Activated T-helper 17 cell treated with anti-CD3 and anti-CD28 coated beads, Interleukin-2, amount 50 U/mL, for 72 hours (primary cell): Measurements from ENCODE around the gene THSD7A. TPM values are rescaled to one million over a fixed set of nuclear protein-coding genes. Genes with fewer than 3 reads are reported as not detected.

Experiments
- ATAC-seq: fragments of 150-1000 bp; cut with Tn5 transposase; replicated peaks from 2 replicates; pipeline ENCODE4 v1.10.0; 2021; ENCODE audit warnings: mild to moderate bottlenecking, moderate library complexity
- H3K27ac Mint-ChIP-seq: one replicate; pipeline ENCODE4 v1.8.0; 2022; ENCODE audit warnings: mixed read lengths
- H3K27me3 Mint-ChIP-seq: one replicate; pipeline ENCODE4 v1.8.0; 2022; ENCODE audit warnings: mixed read lengths
- H3K36me3 Mint-ChIP-seq: one replicate; pipeline ENCODE4 v1.8.0; 2022; ENCODE audit warnings: low read depth, mild to moderate bottlenecking, mixed read lengths
- H3K4me1 Mint-ChIP-seq: one replicate; pipeline ENCODE4 v1.8.0; 2022; ENCODE audit warnings: mixed read lengths
- H3K4me3 Mint-ChIP-seq: one replicate; pipeline ENCODE4 v1.8.0; 2022; ENCODE audit warnings: mild to moderate bottlenecking, mixed read lengths
- H3K9me3 Mint-ChIP-seq: one replicate; pipeline ENCODE4 v1.8.0; 2022; ENCODE audit warnings: mixed read lengths
- total RNA-seq, 2 donors: library from RNA; stranded (reverse); gene quantifications; one replicate each; pipeline ENCODE4 v1.2.3, GENCODE V29; 2022

THSD7A gene, protein sequence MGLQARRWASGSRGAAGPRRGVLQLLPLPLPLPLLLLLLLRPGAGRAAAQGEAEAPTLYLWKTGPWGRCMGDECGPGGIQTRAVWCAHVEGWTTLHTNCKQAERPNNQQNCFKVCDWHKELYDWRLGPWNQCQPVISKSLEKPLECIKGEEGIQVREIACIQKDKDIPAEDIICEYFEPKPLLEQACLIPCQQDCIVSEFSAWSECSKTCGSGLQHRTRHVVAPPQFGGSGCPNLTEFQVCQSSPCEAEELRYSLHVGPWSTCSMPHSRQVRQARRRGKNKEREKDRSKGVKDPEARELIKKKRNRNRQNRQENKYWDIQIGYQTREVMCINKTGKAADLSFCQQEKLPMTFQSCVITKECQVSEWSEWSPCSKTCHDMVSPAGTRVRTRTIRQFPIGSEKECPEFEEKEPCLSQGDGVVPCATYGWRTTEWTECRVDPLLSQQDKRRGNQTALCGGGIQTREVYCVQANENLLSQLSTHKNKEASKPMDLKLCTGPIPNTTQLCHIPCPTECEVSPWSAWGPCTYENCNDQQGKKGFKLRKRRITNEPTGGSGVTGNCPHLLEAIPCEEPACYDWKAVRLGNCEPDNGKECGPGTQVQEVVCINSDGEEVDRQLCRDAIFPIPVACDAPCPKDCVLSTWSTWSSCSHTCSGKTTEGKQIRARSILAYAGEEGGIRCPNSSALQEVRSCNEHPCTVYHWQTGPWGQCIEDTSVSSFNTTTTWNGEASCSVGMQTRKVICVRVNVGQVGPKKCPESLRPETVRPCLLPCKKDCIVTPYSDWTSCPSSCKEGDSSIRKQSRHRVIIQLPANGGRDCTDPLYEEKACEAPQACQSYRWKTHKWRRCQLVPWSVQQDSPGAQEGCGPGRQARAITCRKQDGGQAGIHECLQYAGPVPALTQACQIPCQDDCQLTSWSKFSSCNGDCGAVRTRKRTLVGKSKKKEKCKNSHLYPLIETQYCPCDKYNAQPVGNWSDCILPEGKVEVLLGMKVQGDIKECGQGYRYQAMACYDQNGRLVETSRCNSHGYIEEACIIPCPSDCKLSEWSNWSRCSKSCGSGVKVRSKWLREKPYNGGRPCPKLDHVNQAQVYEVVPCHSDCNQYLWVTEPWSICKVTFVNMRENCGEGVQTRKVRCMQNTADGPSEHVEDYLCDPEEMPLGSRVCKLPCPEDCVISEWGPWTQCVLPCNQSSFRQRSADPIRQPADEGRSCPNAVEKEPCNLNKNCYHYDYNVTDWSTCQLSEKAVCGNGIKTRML (N-terminal part only)
- total RNA-seq = under 1 TPM; 0.02 to 0.82 TPM

- H3K9me3 Mint-ChIP-seq = no peaks in the 10 kb centered on the region
- H3K27ac Mint-ChIP-seq = no peak within 1 kb of the TSS
- H3K36me3 Mint-ChIP-seq = no peaks in the 10 kb centered on the region
- H3K4me3 Mint-ChIP-seq = peak within 1 kb of the TSS; percentile 35
- peaks cover 46% of the 10 kb centered on the region for H3K27me3 Mint-ChIP-seq
- peaks cover 6% of the 10 kb centered on the region for H3K4me1 Mint-ChIP-seq
- peak; percentile 47 for ATAC-seq
Observed at GRCh38 chr7:11831736-11832495, at the start of gene THSD7A. Gene THSD7A, minus strand, starts transcription at chr7:11832198. Its CDS starts 252 bp downstream, at chr7:11831946.

GRCh38 chr7:11881680-11882079 lies 49.7 kb upstream of the THSD7A start:
- ATAC-seq = no peak
- Mint-ChIP-seq H3K36me3 (no peaks in the 10 kb centered on the region), H3K27ac (no peak overlapping the region)

DNA sequence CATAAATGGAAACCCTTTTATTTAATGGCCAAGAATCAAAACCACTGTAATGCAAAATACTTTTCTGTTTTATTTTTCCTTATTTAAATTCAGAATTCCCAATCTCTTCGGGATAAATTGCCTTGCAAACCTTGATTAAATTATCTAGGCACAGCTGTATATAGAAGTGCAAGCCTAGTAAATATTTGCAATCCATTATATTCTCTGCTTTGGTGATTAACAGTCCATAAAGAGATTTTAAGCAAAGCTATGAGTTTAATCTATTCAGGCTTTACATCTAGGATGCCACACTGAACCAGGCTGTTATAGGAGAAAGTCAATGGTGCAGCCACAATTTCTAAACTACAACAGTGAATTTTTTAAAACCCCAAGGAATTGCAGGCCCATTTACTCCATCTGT lies 43.6 kb upstream of the THSD7A start:
- Mint-ChIP-seq H3K27ac (no peak overlapping the region), H3K36me3 (no peaks in the 10 kb centered on the region), H3K27me3 (no peaks in the 10 kb centered on the region), H3K4me3 (no peak overlapping the region), H3K9me3 (no peaks in the 10 kb centered on the region), H3K4me1 (no peaks in the 10 kb centered on the region)
- no peak for ATAC-seq

More at GRCh38 chr7:11881680-11882079, 49.7 kb upstream of the THSD7A start:
- H3K27me3 Mint-ChIP-seq = no peaks in the 10 kb centered on the region
- H3K4me1 Mint-ChIP-seq = no peaks in the 10 kb centered on the region
- H3K9me3 Mint-ChIP-seq = no peaks in the 10 kb centered on the region
- no peak overlapping the region for H3K4me3 Mint-ChIP-seq

DNA sequence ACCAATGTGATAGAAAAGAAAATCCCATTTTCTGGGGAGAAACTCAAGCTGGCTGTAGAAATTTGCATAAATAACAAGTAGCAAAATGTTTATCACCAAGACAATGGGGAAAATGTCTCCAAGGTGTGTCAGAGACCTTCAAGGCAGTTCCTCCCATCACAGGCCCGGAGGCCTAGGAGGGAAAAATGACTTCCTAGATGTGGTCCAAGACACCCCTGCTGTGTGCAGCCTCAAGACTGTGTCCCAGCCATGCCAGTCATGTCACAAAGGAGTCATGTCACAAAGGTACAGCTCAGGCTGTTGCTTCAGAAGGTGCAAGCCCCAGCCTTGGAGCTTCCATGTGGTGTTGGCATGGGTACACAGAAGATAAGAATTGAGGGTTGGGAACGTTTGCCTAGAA lies 33.7 kb upstream of the THSD7A start:
- no peak for ATAC-seq
- Mint-ChIP-seq H3K27ac (no peak overlapping the region), H3K4me3 (no peak overlapping the region), H3K27me3 (no peaks in the 10 kb centered on the region), H3K4me1 (no peaks in the 10 kb centered on the region), H3K9me3 (peaks cover 12% of the 10 kb centered on the region), H3K36me3 (no peaks in the 10 kb centered on the region)

- ATAC-seq = no peak
- H3K36me3 Mint-ChIP-seq = no peaks in the 10 kb centered on the region
- H3K4me3 Mint-ChIP-seq = no peak overlapping the region
- H3K4me1 Mint-ChIP-seq = no peaks in the 10 kb centered on the region
- H3K27ac Mint-ChIP-seq = no peak overlapping the region
- no peaks in the 10 kb centered on the region for H3K9me3 Mint-ChIP-seq
- H3K27me3 Mint-ChIP-seq = no peaks in the 10 kb centered on the region
Observed at GRCh38 chr7:11858622-11859302, 26.8 kb upstream of the THSD7A start.

DNA sequence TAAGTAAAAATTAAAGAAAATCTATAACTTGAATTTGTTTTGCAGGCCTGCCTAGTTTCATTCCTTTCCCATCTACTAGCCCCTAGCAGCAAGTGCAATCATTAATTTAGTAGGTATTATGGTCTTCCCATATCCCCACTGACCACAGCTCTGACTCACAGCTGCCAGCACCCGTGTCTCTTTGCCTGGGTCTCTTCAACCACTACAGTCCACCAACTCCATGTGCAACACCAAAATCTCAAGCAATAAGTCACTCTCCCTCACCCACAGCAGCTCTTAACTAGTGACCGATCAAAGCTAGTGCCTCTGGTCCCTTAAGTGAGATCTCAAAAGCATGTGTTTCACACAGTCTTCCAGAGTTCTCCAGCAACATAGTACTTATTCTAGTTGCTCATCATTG lies 26.0 kb upstream of the THSD7A start:
- Mint-ChIP-seq H3K4me1 (no peaks in the 10 kb centered on the region), H3K27ac (no peak overlapping the region), H3K4me3 (no peak overlapping the region), H3K9me3 (no peaks in the 10 kb centered on the region), H3K27me3 (no peaks in the 10 kb centered on the region), H3K36me3 (no peaks in the 10 kb centered on the region)
- ATAC-seq = no peak

GRCh38 chr7:11848251-11848650 lies 16.3 kb upstream of the THSD7A start:
- no peak for ATAC-seq
- Mint-ChIP-seq H3K9me3 (no peaks in the 10 kb centered on the region), H3K4me3 (no peak overlapping the region), H3K27me3 (no peaks in the 10 kb centered on the region), H3K36me3 (no peaks in the 10 kb centered on the region), H3K27ac (no peak overlapping the region), H3K4me1 (no peaks in the 10 kb centered on the region)

GRCh38 chr7:11847336-11847735 lies 15.3 kb upstream of the THSD7A start:
- Mint-ChIP-seq H3K27me3 (no peaks in the 10 kb centered on the region), H3K9me3 (no peaks in the 10 kb centered on the region), H3K4me1 (no peaks in the 10 kb centered on the region), H3K27ac (no peak overlapping the region), H3K36me3 (no peaks in the 10 kb centered on the region), H3K4me3 (no peak overlapping the region)
- ATAC-seq = no peak

DNA sequence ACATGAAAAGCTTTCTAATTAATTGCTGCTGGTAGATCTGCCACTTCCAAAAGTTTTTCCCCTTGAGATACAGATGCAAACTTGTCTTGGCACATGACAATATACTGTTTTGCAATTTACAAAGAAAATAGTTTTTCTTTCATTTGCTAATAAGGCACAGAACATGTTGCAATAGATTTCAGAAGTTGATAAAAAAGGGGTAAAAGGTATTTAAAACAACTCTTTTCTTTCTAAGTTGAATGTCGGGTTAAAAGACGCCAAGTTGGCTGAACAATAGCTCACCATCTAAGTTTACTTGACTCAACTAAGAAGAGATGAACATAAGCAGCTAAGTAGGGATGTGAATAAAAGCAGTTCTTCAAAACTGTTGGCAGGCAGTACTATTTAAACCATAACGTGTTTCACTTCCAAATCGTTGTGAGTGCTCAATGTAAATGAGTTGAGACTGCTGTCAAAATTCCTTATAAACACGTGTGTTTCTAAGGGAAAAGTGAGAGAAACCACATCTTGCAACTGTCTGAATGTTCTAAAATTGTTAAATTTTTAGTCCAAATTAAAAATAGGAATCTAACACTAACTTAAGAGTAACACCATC lies 14.5 kb upstream of the THSD7A start:
- H3K36me3 Mint-ChIP-seq = no peaks in the 10 kb centered on the region
- H3K9me3 Mint-ChIP-seq = no peaks in the 10 kb centered on the region
- H3K27ac Mint-ChIP-seq = no peak overlapping the region
- ATAC-seq = no peak
- no peaks in the 10 kb centered on the region for H3K27me3 Mint-ChIP-seq
- no peak overlapping the region for H3K4me3 Mint-ChIP-seq
- H3K4me1 Mint-ChIP-seq = no peaks in the 10 kb centered on the region

DNA sequence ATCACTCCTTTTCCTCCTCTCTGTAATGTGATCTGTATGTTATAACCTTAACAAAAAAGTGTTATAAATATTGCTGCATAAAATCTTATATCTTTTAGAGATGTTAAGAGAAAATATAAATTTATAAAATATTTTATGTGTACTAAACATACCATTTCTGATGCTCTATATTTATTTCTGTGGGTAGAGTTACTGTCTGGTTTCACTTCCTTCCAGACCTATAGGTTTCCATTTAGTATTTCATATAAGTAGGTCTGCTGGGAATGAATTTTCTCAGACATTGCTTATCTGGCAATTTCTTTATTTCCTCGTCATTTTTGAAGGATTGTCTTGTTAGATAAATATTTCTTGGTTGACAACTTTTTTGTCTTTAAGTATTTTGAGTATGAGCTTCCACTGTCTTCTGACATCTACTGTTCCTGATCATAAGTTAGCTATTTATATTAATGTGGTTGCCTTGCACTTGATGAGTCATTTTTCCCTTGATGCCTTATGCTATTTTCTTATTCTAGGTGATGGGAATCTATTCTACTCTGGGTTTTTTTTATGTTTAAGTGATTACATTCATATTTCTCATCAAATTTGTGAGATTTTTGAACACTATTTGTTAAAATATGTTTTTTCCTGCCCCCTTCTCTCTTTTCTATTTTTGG lies 11.2 kb upstream of the THSD7A start:
- no peak for ATAC-seq
- no peaks in the 10 kb centered on the region for H3K9me3 Mint-ChIP-seq
- H3K27ac Mint-ChIP-seq = no peak overlapping the region
- no peaks in the 10 kb centered on the region for H3K27me3 Mint-ChIP-seq
- no peaks in the 10 kb centered on the region for H3K4me1 Mint-ChIP-seq
- no peaks in the 10 kb centered on the region for H3K36me3 Mint-ChIP-seq
- no peak overlapping the region for H3K4me3 Mint-ChIP-seq

DNA sequence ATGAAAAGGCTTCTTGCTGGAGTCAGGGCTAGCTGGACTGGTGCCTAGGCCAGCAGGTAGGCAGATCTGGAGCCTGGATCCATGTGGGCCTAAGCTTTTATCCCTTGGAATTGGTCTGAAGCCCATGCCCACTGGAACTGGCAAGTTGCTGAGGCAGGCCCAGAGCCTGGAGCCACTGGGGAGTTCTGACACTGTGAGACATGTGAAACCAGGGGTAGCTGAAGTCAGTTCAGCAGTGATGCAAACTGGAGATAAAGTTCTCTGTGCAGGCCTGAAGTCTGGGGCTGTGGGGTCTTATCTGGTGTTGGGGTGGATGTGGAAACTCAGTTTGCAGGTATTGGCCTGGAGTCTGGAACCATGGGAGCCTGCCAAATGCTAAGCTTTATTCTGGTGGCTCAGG lies 9.7 kb upstream of the THSD7A start:
- Mint-ChIP-seq H3K9me3 (no peaks in the 10 kb centered on the region), H3K4me3 (no peak overlapping the region), H3K27me3 (no peaks in the 10 kb centered on the region), H3K4me1 (no peaks in the 10 kb centered on the region), H3K36me3 (no peaks in the 10 kb centered on the region), H3K27ac (no peak overlapping the region)
- ATAC-seq = no peak

DNA sequence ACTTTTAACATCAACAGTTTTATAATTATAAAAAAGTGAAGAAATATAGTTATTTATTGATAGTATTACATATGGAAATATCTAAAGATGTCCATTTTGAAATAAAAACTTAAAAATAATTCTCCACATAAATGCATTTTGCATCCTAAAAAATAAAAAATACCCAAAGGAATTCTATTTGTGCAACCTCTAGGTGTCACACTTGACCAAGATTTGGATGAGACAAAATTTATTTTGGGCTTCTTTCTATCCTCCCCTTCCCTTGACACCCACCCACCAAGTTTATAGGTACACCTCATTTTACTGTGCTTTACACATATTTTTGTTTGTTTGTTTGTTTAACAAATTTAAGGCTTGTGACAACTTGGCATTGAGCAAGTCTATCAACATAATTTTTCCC lies 3.3 kb upstream of the THSD7A start:
- H3K36me3 Mint-ChIP-seq = no peaks in the 10 kb centered on the region
- H3K27me3 Mint-ChIP-seq = peaks cover 28% of the 10 kb centered on the region
- H3K27ac Mint-ChIP-seq = no peak overlapping the region
- H3K4me3 Mint-ChIP-seq = no peak overlapping the region
- peaks cover 6% of the 10 kb centered on the region for H3K4me1 Mint-ChIP-seq
- no peaks in the 10 kb centered on the region for H3K9me3 Mint-ChIP-seq
- ATAC-seq = no peak

DNA sequence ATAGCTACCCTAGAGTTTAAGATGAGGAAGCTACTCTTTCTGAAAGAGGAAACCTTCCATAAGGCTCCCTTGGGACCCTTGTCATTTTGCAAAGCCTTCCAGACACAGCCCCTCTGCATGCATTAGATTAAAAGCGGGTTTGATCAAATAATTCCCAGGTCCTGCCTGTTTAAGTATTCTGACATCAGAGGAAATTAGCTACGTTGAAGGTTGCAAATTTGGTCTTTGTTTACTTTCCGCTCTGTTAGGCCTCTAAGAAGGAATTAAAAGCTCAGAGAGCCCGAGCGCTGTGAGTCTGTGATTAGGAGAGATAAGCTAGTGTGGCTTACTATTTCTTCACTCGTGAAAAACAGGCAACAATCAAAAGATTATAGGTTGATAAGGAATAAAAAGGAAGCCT lies 1.4 kb upstream of the THSD7A start:
- Mint-ChIP-seq H3K9me3 (no peaks in the 10 kb centered on the region), H3K4me1 (peaks cover 6% of the 10 kb centered on the region), H3K4me3 (no peak overlapping the region), H3K27ac (no peak overlapping the region), H3K27me3 (peaks cover 34% of the 10 kb centered on the region), H3K36me3 (no peaks in the 10 kb centered on the region)
- ATAC-seq = no peak
